ENCODE data around the gene SLC4A3.

SLC4A3 gene

GRCh38 chr2:219632760-219633105 is 5.3 kb downstream of the SLC4A3 start:
- no peak for DNase-seq

DNA sequence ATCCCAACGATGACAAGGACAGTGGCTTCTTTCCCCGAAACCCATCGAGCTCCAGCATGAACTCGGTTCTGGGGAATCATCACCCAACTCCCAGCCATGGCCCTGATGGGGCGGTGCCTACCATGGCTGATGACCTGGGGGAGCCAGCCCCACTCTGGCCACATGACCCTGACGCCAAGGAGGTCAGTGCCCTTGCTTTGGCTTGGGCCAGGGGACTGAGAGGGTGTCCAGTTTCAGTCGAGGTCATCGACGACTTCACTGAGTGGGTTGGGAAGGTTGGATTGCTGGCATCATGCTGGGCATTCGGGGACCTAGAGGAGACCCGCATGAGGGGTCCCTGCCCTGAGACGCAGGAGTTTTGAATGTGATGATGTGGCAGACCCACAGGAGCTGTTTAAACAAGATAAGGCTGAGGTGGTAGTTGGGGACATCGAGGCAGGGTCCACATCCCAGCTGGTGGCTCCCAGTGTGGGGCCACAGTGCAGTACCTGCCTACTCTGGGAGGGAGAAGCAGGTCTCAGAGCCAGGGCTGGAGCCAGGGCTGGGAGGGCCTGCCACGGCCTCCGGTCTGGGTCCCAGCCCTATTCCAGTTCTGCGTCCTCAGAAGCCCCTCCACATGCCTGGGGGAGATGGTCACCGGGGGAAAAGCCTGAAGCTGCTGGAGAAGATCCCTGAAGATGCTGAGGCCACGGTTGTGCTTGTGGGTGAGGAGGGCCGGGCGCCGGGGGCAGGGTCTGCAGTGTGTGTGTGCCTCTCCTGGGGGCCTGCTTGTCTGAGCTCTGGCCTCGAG is 6.0 kb downstream of the SLC4A3 start:
- no peak for DNase-seq

GRCh38 chr2:219634171-219634940 is 6.9 kb downstream of the SLC4A3 start:
- DNase-seq: no peak

DNA sequence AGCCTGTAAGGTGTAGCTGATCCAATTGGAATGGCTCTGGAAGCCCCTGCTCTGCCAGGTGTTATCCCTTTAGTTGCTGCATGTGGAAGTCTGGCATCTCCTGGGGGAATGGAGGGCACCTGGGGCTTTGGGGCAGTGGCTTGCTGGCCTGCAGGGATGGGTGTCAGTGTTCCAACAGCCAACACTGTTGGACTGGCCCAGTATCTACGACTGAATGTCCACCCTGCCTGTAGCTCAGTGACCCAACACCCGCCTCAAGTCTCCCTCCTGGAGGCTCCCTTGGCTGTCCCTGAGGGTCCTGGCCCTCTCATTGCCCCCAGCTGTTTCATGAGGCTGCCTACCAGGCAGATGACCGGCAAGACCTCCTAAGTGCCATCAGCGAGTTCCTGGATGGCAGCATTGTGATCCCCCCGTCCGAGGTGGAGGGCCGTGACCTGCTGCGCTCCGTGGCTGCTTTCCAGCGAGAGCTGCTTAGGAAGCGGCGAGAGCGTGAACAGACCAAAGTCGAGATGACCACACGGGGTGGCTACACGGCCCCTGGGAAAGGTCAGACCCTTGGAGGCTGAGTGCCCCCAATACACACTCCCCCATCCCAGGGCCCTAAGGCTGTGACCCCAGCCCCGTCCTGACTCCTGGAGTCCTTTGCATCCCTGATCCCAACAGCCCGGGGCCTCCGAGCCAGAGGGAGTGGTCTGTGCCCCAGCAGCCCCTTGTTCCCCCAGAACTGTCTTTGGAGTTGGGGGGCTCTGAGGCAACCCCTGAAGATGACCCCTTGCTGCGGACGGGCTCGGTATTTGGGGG is 7.7 kb downstream of the SLC4A3 start:
- DNase-seq: no peak

GRCh38 chr2:219636144-219636915 is 8.9 kb downstream of the SLC4A3 start:
- DNase-seq: no peak

DNA sequence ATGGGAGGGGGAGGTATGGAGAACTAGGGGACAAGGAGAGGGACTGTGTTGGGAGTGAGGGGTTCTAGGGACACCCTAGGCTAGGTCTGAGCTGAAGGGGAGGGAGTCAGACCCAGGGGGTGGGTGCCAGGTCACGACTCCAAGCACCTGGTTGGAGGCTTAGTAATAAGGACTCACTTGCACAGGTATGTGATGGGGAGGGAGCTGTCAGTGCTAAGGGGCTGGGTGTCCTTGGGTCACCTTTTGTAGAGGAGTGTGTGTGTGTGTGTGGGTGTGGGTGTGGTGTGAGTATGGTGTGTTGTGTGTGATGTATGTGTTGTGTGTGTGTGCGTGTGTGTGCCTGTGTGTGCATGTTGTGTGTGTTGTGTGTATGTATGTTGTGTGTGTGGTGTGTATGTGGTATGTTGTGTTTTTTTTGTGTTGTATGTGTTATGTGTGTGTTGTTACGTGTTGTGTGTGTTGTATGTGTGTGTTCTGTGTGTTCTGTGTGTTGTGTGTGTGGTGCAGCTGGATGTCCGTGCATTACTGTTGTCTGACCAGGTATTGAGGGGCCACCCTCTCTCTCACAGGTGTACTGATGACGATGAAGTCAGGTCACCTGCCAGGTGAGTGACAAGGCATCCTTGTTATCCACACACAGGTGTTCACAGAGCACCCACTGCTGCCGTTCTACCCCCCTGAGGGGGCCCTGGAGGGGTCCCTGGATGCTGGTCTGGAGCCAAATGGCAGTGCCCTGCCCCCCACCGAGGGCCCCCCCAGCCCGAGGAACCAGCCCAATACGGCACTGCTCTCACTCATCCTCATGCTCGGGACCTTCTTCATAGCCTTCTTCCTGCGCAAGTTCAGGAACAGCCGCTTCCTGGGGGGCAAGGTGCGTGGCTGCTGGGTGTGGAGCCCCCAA is 9.8 kb downstream of the SLC4A3 start:
- DNase-seq: no peak

DNA sequence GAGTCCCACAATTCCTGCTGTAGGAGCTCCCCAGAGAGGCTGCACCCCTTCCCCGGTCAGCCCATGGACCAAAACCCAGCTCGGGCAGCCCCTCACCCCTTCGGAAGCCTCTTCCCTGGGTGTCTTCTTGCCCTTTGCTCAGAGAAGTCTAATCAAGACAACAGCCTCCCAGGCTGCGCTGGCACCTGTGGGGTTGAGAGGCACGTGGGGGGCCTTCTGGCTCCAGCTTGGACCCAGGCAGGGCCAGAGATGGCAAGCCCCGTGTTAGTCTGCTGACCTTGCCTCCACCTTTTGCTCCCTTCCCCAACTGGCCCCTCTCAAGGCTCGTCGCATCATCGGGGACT is 10.4 kb downstream of the SLC4A3 start:
- DNase-seq: no peak

DNA sequence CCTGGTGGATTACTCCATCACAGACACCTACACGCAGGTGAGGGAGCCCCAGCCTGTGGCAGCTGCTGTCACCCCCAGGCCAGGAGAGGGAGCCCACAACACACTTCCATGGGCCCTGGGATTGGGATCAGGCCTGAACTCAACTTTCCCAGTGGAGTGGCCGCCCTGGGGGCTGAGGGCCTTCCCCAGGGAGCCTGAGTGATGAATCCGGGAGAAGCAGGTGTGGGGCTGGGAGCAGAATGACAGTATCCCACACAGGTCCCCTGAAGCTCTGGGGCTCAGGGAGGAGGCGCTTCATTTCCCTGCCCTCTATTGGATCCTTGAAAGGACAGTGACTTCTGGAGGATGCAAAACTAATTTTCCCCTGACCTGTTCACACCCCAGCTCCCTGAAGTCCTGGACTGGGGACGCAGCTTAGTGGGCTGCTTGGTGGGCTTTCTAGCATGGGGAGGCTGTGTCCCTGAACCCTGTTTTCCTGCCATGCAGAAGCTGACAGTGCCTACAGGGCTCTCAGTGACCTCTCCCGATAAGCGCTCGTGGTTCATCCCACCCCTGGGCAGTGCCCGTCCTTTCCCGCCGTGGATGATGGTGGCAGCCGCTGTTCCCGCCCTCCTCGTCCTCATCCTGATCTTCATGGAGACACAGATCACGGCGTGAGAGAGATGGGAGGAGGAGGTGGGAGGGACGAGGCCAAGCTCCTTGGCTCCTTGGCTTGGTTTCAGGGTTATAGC is 11.0 kb downstream of the SLC4A3 start:
- DNase-seq: no peak

DNA sequence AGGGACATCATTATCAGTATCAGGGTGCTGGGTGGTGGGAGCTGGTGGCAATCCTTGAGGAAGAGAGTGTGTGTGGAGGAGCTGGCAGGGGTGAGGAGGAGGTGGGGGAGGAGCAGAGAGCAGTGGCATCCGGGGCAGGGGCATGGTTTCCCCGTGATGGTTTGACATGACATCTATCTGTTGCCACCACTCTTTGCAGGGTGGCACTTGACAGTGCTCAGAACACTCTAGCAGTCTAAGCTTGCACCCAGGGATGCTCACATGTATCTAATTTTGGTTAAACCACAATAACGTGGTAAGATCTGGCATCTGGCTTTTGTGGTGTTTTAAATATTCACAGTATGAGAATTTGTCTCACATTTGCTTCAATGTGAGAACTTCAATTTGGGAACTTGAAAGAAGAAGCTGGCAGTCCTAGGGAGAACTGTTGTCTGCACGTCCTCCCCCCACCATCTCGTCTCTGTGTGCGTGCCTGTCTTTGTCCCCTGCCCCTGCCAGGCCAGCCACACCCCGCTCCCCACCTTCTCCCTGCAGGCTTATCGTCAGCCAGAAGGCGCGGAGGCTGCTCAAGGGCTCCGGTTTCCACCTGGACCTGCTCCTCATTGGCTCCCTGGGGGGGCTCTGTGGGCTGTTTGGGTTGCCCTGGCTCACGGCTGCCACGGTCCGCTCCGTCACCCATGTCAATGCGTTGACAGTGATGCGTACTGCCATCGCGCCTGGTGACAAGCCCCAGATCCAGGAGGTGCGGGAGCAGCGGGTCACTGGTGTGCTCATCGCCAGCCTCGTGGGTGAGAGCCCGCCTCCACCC is 11.7 kb downstream of the SLC4A3 start:
- no peak for DNase-seq

GRCh38 chr2:219641390-219642068 is 14.1 kb downstream of the SLC4A3 start:
- no peak for DNase-seq

DNA sequence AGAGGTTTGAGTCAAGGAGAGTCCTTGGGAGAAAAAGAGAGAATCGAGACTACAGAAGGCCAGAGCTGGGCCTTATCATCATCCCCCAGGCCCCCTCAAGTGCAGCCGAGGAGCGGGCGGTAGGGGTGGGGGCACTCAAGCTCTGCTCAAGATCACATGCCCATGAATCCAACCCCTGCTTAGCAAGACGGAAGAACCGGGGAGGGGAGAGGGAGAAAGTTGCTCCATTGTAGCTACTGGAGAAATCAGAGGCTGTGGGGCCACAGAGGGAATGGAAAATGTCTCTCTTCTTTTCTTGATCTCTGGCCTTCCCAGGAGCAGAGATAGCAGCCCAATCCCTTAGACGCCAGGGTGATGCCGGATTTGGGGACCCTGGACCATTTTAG is 14.6 kb downstream of the SLC4A3 start:
- no peak for DNase-seq

GRCh38 chr2:219642465-219643083 is 15.1 kb downstream of the SLC4A3 start:
- peak; percentile 88 for DNase-seq

DNA sequence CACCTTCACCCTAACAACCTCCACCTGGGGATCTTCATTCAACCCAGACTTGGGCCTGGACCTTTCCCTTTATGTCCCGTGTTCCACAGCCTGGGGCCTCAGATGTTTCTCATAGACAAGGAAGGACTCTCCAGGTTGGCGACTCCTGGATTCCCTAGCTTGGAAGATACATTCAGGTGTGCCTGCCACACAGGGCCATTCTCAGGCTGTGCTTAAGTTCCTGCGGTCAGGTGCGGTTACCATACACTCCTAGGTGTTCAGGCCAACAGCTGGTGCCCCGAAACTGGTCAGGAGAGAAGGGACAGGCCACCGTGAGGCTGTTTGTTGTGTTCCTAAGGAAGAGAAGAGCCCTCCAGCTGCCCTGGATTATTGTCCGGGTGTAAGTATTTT is 15.6 kb downstream of the SLC4A3 start:
- DNase-seq: no peak

DNA sequence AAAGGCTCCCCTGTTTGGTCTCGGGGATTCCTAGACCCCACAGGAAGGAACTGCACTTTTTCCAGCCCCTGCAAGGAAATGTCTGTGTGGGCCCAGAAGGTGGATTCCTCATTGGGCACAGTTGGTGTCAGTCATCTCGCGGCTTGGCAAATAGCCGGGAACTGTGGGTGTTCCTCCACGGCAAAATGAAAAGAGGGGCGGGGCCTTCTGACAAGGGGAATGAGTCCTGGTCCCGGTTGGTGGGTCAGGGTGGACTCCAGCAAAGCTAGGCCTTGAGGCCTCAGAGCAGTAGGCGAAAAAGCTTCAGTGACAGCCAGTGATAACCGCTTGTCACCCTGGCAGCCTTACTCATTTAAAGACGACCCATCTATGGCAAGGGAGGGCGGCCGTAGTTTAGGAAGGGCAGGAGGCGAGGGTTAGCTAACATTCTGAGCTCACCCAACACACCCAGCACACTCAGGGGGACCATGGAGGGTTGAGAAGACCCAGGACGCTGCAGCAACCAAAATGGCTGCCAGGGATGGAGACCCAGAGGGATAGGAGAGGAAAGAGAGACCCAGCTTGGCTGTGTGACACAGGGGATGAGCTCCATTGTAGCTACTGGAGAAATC is 16.5 kb downstream of the SLC4A3 start:
- DNase-seq: no peak

- DNase-seq: no peak
These were observed 17.5 kb downstream of the SLC4A3 start for GRCh38 chr2:219644801-219645480.

GRCh38 chr2:219645631-219646527 is 18.4 kb downstream of the SLC4A3 start:
- no peak for DNase-seq

DNA sequence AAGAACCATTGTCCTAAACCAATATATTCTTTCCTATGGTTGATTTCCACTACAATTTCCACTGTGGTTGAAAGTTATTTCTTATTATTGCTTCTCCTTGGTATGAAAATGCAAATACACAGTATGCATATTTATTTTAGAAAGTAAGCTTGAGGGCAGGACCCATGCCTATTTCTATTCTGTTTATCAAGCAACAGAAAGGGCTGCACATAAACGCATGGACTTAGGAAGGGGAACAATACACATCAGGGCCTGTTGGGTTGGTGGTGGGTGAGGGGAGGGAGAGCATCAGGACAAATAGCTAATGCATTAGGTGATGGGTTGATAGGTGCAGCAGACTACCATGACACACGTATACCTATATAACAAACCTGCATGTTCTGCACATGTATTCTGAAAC is 20.7 kb downstream of the SLC4A3 start:
- no peak for DNase-seq
